MG63 (cell line): ENCODE data around the gene SLC16A14. TPM values are rescaled to one million over a fixed set of nuclear protein-coding genes. Genes with fewer than 3 reads are reported as not detected.

Source experiments
- DNase-seq: peaks from one replicate; pipeline ENCODE4 v3.0.0-alpha.2; 2020
- H3K27me3 ChIP-seq: fragments of 250-450 bp; sonication (Bioruptor Pico); 2 replicates; pipeline ENCODE4 v1.5.1; 2020; ENCODE audit warnings: mild to moderate bottlenecking, moderate library complexity
- H3K36me3 ChIP-seq: fragments of 250-450 bp; sonication (Bioruptor Pico); 2 replicates; pipeline ENCODE4 v1.5.1; 2020; ENCODE audit warnings: mild to moderate bottlenecking, moderate library complexity
- H3K4me3 ChIP-seq: fragments of 250-450 bp; sonication (Bioruptor Pico); 2 replicates; pipeline ENCODE4 v1.5.1; 2020; ENCODE audit warnings: mild to moderate bottlenecking, moderate library complexity
- H3K9me3 ChIP-seq: fragments of 250-450 bp; sonication (Bioruptor Pico); 2 replicates; pipeline ENCODE4 v1.5.1; 2020; ENCODE audit warnings: mild to moderate bottlenecking, moderate library complexity
- total RNA-seq: library from RNA; depleted of rRNA; stranded (reverse); fragments of >200 nt; shearing (Covaris generic); gene quantifications from 2 replicates; pipeline ENCODE4 v1.2.3, GENCODE V29; 2014; ENCODE audit warnings: low replicate concordance

The SLC16A14 gene
- total RNA-seq, 1 experiment from 2014 or later: 1.6 TPM

- DNase-seq: no peak
- H3K4me3 ChIP-seq: no peak overlapping the region
- no peaks in the 10 kb centered on the region for H3K9me3 ChIP-seq
Measured at GRCh38 chr2:230052299-230052698, 16.4 kb downstream of the SLC16A14 start.

GRCh38 chr2:230050136-230050535 lies 18.6 kb downstream of the SLC16A14 start:
- H3K27me3 ChIP-seq: no peaks in the 10 kb centered on the region
- H3K4me3 ChIP-seq: no peak overlapping the region
- DNase-seq: no peak
- H3K36me3 ChIP-seq: no peaks in the 10 kb centered on the region
- H3K9me3 ChIP-seq: no peaks in the 10 kb centered on the region

More at GRCh38 chr2:230052299-230052698, 16.4 kb downstream of the SLC16A14 start:
- Histone ChIP-seq H3K36me3 (no peaks in the 10 kb centered on the region), H3K27me3 (no peaks in the 10 kb centered on the region)

DNA sequence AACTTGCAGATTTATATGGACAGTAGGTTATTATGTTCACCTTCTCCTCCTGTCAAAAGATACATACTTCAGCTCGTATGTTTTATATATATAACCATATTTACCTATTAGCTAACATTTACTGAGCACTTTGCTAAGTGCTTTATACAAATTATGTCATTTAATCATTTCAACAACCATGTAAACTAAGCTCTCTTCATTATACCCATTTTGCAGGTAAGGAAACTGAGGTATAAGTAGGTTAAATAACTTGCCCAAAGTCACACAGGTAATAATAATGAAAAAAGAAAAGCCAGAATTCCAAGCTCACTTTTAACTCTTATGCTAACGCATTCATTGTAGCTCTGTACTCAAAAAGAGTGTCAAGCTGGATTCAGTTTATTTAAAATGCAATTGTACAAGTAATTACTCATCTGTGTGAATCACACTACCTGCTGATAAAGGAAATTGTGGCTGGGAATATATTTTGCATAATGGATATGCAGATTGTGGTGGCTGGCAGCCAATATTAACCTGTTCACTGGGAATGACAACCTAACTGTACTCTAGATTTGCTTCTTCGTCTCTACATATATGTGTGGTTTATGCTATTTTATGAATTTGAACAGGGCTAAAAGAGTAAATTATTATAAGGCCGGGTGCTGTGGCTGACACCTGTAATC lies 20.6 kb downstream of the SLC16A14 start:
- no peak for DNase-seq
- Histone ChIP-seq H3K9me3 (no peaks in the 10 kb centered on the region), H3K36me3 (no peaks in the 10 kb centered on the region), H3K4me3 (no peak overlapping the region), H3K27me3 (no peaks in the 10 kb centered on the region)

- no peak for DNase-seq
Measured at GRCh38 chr2:230046491-230046890, 22.2 kb downstream of the SLC16A14 start.

DNA sequence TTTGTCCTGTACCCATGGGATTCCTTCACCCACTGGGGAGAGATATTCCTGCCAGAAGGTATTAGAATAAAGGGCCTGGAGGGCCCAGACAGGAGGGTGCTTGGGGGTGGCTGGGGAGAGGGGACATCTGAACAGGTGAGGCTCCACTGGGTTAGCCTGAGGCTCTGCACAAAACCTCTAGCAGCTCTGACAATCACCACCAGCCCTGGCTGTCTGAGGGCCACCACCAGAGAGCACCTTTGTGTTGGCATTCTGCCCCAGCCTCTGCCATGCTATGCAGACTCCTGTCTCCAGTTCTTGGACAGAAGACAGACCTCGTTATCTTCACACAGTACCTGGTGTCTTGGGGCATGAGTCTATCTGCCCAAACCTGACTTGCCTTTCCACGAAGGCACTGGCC lies 25.3 kb downstream of the SLC16A14 start:
- Histone ChIP-seq H3K36me3 (no peaks in the 10 kb centered on the region), H3K4me3 (no peak overlapping the region), H3K27me3 (no peaks in the 10 kb centered on the region), H3K9me3 (no peaks in the 10 kb centered on the region)
- no peak for DNase-seq

More at GRCh38 chr2:230046491-230046890, 22.2 kb downstream of the SLC16A14 start:
- Histone ChIP-seq H3K36me3 (no peaks in the 10 kb centered on the region), H3K27me3 (no peaks in the 10 kb centered on the region), H3K4me3 (no peak overlapping the region), H3K9me3 (no peaks in the 10 kb centered on the region)

GRCh38 chr2:230043025-230043424 lies 25.7 kb downstream of the SLC16A14 start:
- DNase-seq: no peak
- H3K36me3 ChIP-seq: no peaks in the 10 kb centered on the region

GRCh38 chr2:230042195-230042594 lies 26.5 kb downstream of the SLC16A14 start:
- DNase-seq: no peak
- Histone ChIP-seq H3K9me3 (no peaks in the 10 kb centered on the region), H3K27me3 (no peaks in the 10 kb centered on the region), H3K4me3 (no peak overlapping the region), H3K36me3 (no peaks in the 10 kb centered on the region)

More at GRCh38 chr2:230043025-230043424, 25.7 kb downstream of the SLC16A14 start:
- Histone ChIP-seq H3K27me3 (no peaks in the 10 kb centered on the region), H3K4me3 (no peak overlapping the region), H3K9me3 (no peaks in the 10 kb centered on the region)

DNA sequence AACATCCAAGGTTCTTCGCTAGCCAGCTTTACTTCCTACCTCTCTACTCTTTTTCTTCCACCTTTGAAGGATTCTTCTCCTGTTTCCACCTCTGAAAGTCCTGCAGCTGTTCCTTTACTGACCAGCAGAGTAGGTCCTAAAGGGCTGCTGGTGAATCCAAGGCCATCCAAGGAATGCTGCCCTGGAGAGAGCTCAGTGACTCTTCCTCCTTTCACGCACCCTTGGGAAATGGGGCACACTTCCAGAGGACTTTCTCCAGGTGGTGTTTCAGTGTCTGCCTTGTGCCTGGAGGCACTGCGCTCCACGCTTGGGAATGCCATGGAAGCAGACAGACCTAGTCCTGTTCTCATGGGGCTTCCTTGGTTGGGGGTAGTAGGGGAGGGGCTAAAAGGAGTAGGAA lies 45.4 kb downstream of the SLC16A14 start:
- no peak for DNase-seq
- no peaks in the 10 kb centered on the region for H3K9me3 ChIP-seq
- H3K27me3 ChIP-seq: no peaks in the 10 kb centered on the region
- no peaks in the 10 kb centered on the region for H3K36me3 ChIP-seq
- no peak overlapping the region for H3K4me3 ChIP-seq

- Histone ChIP-seq H3K36me3 (no peaks in the 10 kb centered on the region), H3K27me3 (no peaks in the 10 kb centered on the region), H3K9me3 (no peaks in the 10 kb centered on the region), H3K4me3 (no peak overlapping the region)
- no peak for DNase-seq
Measured at GRCh38 chr2:230019742-230020141, 49.0 kb downstream of the SLC16A14 start.

DNA sequence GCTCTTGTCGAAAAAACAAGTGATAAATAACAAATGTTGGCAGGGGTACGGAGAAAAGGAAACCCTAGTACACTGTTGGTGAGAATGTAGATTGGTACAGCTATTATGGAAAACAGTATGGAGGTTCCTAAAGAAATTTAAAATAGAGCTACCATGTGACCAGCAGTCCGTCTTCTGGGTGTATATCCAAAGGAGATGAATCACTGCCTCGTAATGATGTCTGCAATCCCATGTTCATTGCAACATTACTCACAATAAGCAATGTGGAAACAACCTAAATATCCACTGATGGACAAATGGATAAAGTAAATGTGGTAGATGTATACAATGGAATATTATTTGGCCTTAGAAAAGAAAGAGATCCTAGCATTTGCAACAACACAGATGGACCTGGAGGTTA lies 50.6 kb downstream of the SLC16A14 start:
- no peaks in the 10 kb centered on the region for H3K9me3 ChIP-seq
- H3K27me3 ChIP-seq: no peaks in the 10 kb centered on the region
- H3K4me3 ChIP-seq: no peak overlapping the region
- H3K36me3 ChIP-seq: no peaks in the 10 kb centered on the region
- peak; percentile 7 for DNase-seq

- Histone ChIP-seq H3K9me3 (no peaks in the 10 kb centered on the region), H3K36me3 (no peaks in the 10 kb centered on the region)
- DNase-seq: no peak
Measured at GRCh38 chr2:230016844-230017243, 51.9 kb downstream of the SLC16A14 start.

GRCh38 chr2:230012267-230012884 lies 56.3 kb downstream of the SLC16A14 start:
- Histone ChIP-seq H3K4me3 (no peak overlapping the region), H3K36me3 (no peaks in the 10 kb centered on the region), H3K9me3 (no peaks in the 10 kb centered on the region), H3K27me3 (no peaks in the 10 kb centered on the region)
- DNase-seq: no peak

More at GRCh38 chr2:230016844-230017243, 51.9 kb downstream of the SLC16A14 start:
- H3K4me3 ChIP-seq: no peak overlapping the region
- no peaks in the 10 kb centered on the region for H3K27me3 ChIP-seq

DNA sequence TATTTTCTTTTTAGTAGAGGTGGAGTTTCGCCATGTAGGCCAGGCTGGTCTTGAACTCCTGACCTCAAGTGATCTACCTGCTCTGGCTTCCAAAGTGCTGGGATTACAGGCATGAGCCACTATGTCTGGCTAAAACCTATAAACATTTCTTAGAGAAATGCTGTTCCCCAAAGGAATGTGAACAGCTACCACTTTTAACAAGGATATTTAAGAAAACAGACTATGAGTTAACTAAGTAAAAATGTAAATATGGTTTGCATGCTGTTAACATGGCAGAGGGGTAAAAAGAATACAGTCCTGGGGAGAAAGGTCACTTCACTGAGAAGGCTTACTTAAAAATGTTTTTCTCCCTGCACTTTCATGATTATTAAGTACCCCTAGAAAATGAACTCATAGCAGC lies 57.1 kb downstream of the SLC16A14 start:
- Histone ChIP-seq H3K9me3 (no peaks in the 10 kb centered on the region), H3K4me3 (no peak overlapping the region), H3K36me3 (no peaks in the 10 kb centered on the region), H3K27me3 (no peaks in the 10 kb centered on the region)
- DNase-seq: peak; percentile 9

- no peak for DNase-seq
- Histone ChIP-seq H3K27me3 (no peaks in the 10 kb centered on the region), H3K36me3 (no peaks in the 10 kb centered on the region), H3K9me3 (no peaks in the 10 kb centered on the region), H3K4me3 (no peak overlapping the region)
Measured at GRCh38 chr2:230010501-230010900, 58.2 kb downstream of the SLC16A14 start.

- Histone ChIP-seq H3K36me3 (no peaks in the 10 kb centered on the region), H3K27me3 (no peaks in the 10 kb centered on the region), H3K9me3 (no peaks in the 10 kb centered on the region), H3K4me3 (no peak overlapping the region)
- DNase-seq: no peak
Measured at GRCh38 chr2:230008708-230009066, 60.0 kb downstream of the SLC16A14 start.

- Histone ChIP-seq H3K36me3 (no peaks in the 10 kb centered on the region), H3K27me3 (no peaks in the 10 kb centered on the region), H3K9me3 (no peaks in the 10 kb centered on the region), H3K4me3 (no peak overlapping the region; the same call in 1 of the 2 replicates)
- DNase-seq: peak; percentile 63
Measured at GRCh38 chr2:230007931-230008707, 60.6 kb downstream of the SLC16A14 start.

GRCh38 chr2:230000118-230000841 lies 68.4 kb downstream of the SLC16A14 start:
- Histone ChIP-seq H3K4me3 (no peak overlapping the region), H3K36me3 (no peaks in the 10 kb centered on the region), H3K27me3 (no peaks in the 10 kb centered on the region), H3K9me3 (no peaks in the 10 kb centered on the region)
- DNase-seq: no peak
